ENCODE data around the gene ZC3H4.

The ZC3H4 gene

GRCh38 chr19:47044946-47045866 is 68.4 kb downstream of the ZC3H4 start:
- DNase-seq = no peak

- DNase-seq = no peak
Observed at GRCh38 chr19:47040869-47041268, 72.7 kb downstream of the ZC3H4 start.

- DNase-seq = no peak
Observed at GRCh38 chr19:47039239-47039874, 74.2 kb downstream of the ZC3H4 start.

- DNase-seq = no peak
Observed at GRCh38 chr19:47037766-47038165, 75.8 kb downstream of the ZC3H4 start.

- DNase-seq = no peak
Observed at GRCh38 chr19:47036097-47036651, 77.4 kb downstream of the ZC3H4 start.

GRCh38 chr19:47035127-47036096 is 78.2 kb downstream of the ZC3H4 start:
- DNase-seq = peak; percentile 43 to 61

GRCh38 chr19:47032171-47032811 is 81.3 kb downstream of the ZC3H4 start:
- DNase-seq = peak in 1 of 2 experiments; percentile 54

- DNase-seq = no peak
Observed at GRCh38 chr19:47028195-47028601, 85.4 kb downstream of the ZC3H4 start.

GRCh38 chr19:47027586-47028088 is 85.9 kb downstream of the ZC3H4 start:
- DNase-seq = no peak

- DNase-seq = no peak
Observed at GRCh38 chr19:47026889-47027288, 86.7 kb downstream of the ZC3H4 start.

GRCh38 chr19:47026156-47026555 is 87.4 kb downstream of the ZC3H4 start:
- DNase-seq = no peak

GRCh38 chr19:47024502-47024901 is 89.1 kb downstream of the ZC3H4 start:
- DNase-seq = no peak

- DNase-seq = no peak
Observed at GRCh38 chr19:47023448-47023794, 90.2 kb downstream of the ZC3H4 start.

GRCh38 chr19:47022541-47023447 is 90.8 kb downstream of the ZC3H4 start:
- DNase-seq = no peak

- DNase-seq = no peak
Observed at GRCh38 chr19:47022140-47022536, 91.4 kb downstream of the ZC3H4 start.

- DNase-seq = no peak
Observed at GRCh38 chr19:47021536-47022139, 91.9 kb downstream of the ZC3H4 start.

- no peak for DNase-seq
Observed at GRCh38 chr19:47020992-47021496, 92.5 kb downstream of the ZC3H4 start.

GRCh38 chr19:47020132-47020805 is 93.3 kb downstream of the ZC3H4 start:
- DNase-seq = no peak

- DNase-seq = no peak
Observed at GRCh38 chr19:47019431-47020041, 94.0 kb downstream of the ZC3H4 start, which contains the start of gene NPAS1. NPAS1 (plus strand) TSS chr19:47019837; CDS start chr19:47021048, 1,211 bp downstream.

Data from SHP77 (cell line).